ENCODE results near the gene MROH2A.

Gene MROH2A

GRCh38 chr2:233800208-233800607, 22.1 kb downstream of the MROH2A start:
- no peak for DNase-seq

GRCh38 chr2:233801357-233802131, 23.4 kb downstream of the MROH2A start:
- DNase-seq, result no peak

- no peak for DNase-seq
These were observed 24.1 kb downstream of the MROH2A start for GRCh38 chr2:233802132-233802815.

- DNase-seq, result no peak
These were observed 25.3 kb downstream of the MROH2A start for GRCh38 chr2:233803292-233803911.

GRCh38 chr2:233803994-233804393, 25.9 kb downstream of the MROH2A start:
- DNase-seq, result no peak

- no peak for DNase-seq
These were observed 29.2 kb downstream of the MROH2A start for GRCh38 chr2:233807215-233807865.

GRCh38 chr2:233807966-233808935, 30.1 kb downstream of the MROH2A start:
- DNase-seq, result no peak

GRCh38 chr2:233810385-233810784, 32.3 kb downstream of the MROH2A start:
- DNase-seq, result no peak

- DNase-seq, result no peak
These were observed 33.0 kb downstream of the MROH2A start for GRCh38 chr2:233811087-233811486.

- no peak for DNase-seq
These were observed 33.6 kb downstream of the MROH2A start for GRCh38 chr2:233811732-233812131.

GRCh38 chr2:233813236-233814055, 35.3 kb downstream of the MROH2A start:
- no peak for DNase-seq

- DNase-seq, result no peak
These were observed 36.1 kb downstream of the MROH2A start for GRCh38 chr2:233814056-233814835.

GRCh38 chr2:233815861-233816260, 37.7 kb downstream of the MROH2A start:
- no peak for DNase-seq

- DNase-seq, result no peak
These were observed 38.2 kb downstream of the MROH2A start for GRCh38 chr2:233816334-233816733.

- DNase-seq, result no peak
These were observed 38.6 kb downstream of the MROH2A start for GRCh38 chr2:233816771-233817170.

- no peak for DNase-seq
These were observed 39.3 kb downstream of the MROH2A start for GRCh38 chr2:233817361-233817911.

GRCh38 chr2:233817995-233818638, 40.0 kb downstream of the MROH2A start:
- no peak for DNase-seq

GRCh38 chr2:233818639-233819621, 40.8 kb downstream of the MROH2A start:
- no peak for DNase-seq
